GM18868 (cell line): ENCODE results near the gene KRABD2.
"Not testable (repeated sequence)": the region's sequence is repeated elsewhere in the genome, so short reads cannot be mapped to it uniquely, and the experiment has no call there.

ENCODE experiments used
- ATAC-seq: cut with Tn5 transposase; IDR thresholded peaks from one replicate; pipeline ENCODE4 v1.9.1; 2021; ENCODE audit warnings: mild to moderate bottlenecking, moderate library complexity; ENCODE audit not compliant: unreplicated experiment

The KRABD2 gene

GRCh38 chr17:8376271-8377067, at the start of gene KRABD2:
KRABD2 (minus strand) TSS chr17:8376704.
- ATAC-seq, result peak; percentile 87

- ATAC-seq, result no peak
These were observed 45.1 kb upstream of the KRABD2 start for GRCh38 chr17:8421571-8421970.

- no peak for ATAC-seq
These were observed 43.8 kb upstream of the KRABD2 start for GRCh38 chr17:8420041-8420934.

GRCh38 chr17:8419305-8419704, 42.8 kb upstream of the KRABD2 start:
- no peak for ATAC-seq

GRCh38 chr17:8418471-8418870, 42.0 kb upstream of the KRABD2 start:
- no peak for ATAC-seq

GRCh38 chr17:8417806-8418205, 41.3 kb upstream of the KRABD2 start:
- no peak for ATAC-seq

- ATAC-seq, result no peak
These were observed 37.4 kb upstream of the KRABD2 start for GRCh38 chr17:8413938-8414337.

- ATAC-seq, result no peak
These were observed 36.8 kb upstream of the KRABD2 start for GRCh38 chr17:8413328-8413727.

GRCh38 chr17:8412089-8412488, 35.6 kb upstream of the KRABD2 start:
- ATAC-seq, result no peak

GRCh38 chr17:8410883-8411238, 34.4 kb upstream of the KRABD2 start:
- no peak for ATAC-seq

- no peak for ATAC-seq
These were observed 33.7 kb upstream of the KRABD2 start for GRCh38 chr17:8409966-8410882.

GRCh38 chr17:8408371-8408770, 31.9 kb upstream of the KRABD2 start:
- no peak for ATAC-seq

- ATAC-seq, result no peak
These were observed 29.7 kb upstream of the KRABD2 start for GRCh38 chr17:8406174-8406573.

- no peak for ATAC-seq
These were observed 29.1 kb upstream of the KRABD2 start for GRCh38 chr17:8405499-8406016.

- no peak for ATAC-seq
These were observed 26.5 kb upstream of the KRABD2 start for GRCh38 chr17:8402921-8403536.

- ATAC-seq, result no peak
These were observed 24.6 kb upstream of the KRABD2 start for GRCh38 chr17:8401107-8401506.

- no peak for ATAC-seq
These were observed 22.5 kb upstream of the KRABD2 start for GRCh38 chr17:8398980-8399379.

- ATAC-seq, result no peak
These were observed 21.1 kb upstream of the KRABD2 start, which contains the start of gene RNF222 for GRCh38 chr17:8397636-8398035. RNF222 (minus strand) TSS chr17:8397827; CDS start chr17:8393461, 4,366 bp downstream.

GRCh38 chr17:8394497-8394896, 18.0 kb upstream of the KRABD2 start:
- not testable (repeated sequence) for ATAC-seq
